D341Med (cell line): ENCODE data around the gene BRD1.
A peak's percentile ranks its signal among the peaks of the same experiment; 100 is the strongest.

Experiments used
- DNase-seq: peaks from one replicate; pipeline ENCODE4 v3.0.0; 2012; ENCODE audit warnings: low spot score

Gene BRD1

DNA sequence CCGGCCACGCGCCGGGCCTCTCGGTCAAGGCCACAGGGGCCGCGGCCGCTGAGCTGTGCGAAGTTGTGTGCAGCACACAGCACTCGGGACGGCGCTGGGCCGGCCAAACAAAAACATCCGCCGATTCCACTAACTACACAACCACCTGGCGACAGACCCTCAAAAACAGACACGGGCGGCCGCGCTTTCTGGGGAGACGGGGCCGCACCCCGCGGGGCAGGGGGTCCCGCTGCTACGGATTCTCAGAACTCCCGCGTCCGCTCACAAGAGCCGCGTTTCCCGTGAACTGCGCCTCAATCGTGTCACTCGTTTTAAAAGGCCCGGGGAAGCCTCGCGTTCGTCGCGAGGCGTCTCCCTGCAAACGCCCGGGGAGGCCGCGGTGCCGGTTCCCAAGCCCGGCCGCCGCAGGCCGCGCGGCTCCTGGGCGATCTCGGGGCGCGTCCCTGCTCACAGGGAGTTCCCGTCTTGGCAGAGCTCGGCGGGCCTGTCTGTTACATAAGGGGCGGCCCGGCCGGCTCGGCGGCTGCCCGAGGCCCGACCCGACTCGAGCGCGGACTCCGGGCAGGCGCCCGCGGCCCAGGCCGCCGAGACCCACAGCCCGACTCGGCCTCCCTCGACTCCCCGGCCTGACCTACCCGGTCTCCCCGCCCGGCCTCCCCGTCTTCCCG is 936 bp downstream of the BRD1 start:
- DNase-seq: no peak

DNA sequence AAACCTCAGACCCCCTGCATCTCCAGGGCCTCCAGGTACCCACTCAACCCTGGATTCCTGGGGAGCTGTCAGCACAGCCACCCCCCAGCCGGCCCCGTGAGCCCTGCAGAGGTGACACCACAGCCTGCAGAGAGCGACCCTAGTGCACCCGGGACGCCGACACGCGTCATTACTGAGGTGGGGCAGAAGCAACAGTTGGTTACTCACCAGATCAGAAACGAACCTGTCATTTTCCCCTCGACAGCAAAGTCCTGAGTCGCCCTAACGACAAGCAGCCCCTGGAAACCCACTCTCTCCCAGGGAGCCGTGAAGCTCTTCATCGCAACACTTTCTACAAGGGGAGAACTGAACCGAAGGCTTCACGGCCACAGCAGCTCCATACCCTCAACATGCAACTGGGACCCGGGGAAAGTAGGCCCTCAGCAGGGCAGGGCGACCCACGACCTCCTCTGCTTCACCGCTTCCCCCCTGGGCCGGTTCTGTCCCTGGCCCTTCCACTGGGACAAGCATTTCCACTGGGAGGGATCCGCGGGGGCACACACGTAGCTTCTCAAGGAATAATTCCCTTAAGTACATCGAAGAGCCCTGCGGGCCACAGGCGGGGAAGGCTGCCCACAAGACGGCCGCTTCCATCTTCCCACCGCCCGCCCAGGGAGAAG is 1.6 kb downstream of the BRD1 start:
- no peak for DNase-seq

DNA sequence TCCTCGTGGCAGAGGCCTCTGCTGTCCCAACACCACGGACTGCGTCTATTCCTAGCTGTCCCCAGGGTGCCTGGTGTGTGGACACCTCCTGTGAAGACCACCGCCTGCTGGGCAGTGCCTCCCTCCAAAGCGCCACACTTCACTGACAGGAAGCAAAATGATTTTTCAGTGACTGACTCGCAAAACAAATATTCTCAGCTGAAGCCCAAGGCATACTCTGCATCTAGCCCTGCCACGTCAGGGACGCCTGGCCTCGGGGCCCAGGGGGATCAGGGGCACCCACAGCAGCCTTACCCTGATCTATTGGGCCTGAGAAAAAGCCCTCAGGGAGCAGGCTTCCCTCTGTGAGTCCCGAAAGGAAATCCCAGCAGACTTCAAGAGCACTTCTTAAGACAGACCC is 2.2 kb downstream of the BRD1 start:
- DNase-seq: no peak

DNA sequence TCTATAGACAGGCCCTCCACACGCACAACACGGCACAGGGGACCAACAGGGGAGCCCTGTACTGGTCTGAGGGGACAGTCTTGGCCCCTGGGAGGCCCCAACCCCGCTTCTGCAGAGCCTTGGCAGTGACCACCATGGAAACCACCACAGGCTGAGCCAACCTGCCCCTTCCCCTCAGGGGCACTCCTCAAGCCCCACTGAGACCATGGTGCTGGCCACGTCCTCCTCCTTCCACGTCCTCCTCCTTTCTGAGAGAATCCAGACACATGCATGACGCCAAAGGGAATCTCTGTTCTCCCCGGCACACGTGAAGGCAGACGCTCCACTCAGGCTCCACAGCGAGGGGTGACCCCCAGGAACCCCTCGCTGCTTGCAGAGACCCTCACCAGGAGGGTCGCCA is 2.7 kb downstream of the BRD1 start:
- no peak for DNase-seq

DNA sequence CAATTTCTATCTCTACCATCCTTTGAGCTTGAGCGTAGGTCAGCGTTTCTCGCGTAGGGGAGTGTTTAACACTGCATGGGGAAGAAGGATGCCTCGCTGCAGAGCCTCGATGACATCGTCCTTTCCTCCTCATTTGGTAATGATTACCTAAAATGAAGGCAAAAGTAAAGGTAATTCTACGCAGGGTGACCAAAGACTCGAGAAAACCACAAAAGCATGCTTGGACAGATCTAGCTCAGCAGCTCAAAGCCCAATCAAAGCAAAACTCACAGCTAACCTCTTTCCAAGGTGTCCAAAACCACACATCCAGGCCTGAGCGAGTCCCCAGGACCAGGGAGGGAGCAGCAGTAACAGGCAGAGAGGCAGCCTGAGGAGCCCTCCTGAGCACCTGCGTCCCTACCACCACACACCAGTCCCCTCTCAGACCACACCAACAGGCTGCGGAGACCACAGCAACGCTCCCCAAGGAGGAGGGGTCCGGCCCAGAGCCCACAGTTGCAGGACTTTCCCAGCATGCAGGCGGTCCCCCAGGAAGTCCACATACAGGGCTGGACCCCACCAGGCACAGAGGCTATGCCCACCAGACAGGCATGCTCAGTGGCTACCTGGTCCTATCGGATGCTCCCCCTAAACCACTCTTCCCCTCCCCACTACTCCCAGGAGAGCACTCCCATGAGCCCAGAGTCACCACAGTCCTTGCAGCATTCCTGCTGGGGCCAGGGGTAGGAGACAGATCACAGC is 3.3 kb downstream of the BRD1 start:
- no peak for DNase-seq

DNA sequence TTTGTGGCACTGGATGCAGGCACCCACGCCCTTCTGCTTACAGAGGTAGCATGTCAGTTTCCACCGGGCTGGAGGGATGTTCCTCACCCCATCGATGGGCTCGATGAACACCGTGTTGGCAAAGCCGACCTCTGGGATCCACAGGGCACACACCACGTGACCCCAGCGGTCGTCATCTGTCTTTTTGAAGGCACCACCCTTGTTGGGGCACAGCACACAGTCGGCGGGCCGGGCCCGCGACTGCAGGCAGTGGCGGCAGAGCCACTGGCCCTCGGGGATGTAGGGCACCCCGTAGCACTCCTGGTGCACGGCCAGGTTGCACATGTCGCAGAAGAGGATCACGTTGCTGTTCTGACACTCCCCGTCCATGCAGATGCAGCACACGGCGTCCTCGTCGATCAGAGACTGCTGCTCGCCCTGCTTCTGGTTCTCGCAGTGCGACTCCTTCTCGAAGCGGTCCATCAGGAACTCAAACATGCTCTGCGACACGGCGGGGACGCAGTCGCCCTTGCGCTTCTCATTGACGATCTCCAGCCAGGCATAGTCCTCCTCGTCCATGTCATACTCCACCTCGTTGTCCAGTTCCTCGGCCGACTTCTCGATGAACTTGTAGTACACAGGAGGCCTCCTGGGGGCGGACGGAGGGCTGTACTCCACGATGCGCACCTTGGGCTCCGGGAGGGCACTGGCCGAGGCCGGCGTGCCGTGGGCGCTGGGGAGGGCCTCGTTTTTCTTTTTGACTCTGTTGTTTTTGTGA is 4.2 kb downstream of the BRD1 start:
- DNase-seq: no peak

DNA sequence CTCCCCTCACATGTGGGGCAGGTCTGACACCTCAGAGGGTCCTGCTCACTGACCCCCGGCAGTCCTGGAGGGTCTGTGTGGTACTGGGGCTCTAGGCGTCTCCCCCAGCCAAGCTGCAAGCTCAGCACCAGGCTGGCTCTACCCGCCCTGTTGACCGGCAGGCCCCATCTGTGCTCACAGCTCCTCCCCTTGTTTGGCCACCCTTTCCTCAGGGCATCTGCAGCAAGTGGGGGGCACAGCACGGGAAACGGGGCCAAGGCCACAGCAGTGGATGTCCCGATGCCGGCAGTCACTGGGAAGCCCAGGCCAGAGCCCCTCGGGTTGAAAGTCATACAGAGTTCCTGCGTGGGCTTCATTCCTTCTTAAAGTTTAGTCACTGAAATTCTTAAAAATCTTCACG is 5.9 kb downstream of the BRD1 start:
- peak; percentile 14 for DNase-seq

DNA sequence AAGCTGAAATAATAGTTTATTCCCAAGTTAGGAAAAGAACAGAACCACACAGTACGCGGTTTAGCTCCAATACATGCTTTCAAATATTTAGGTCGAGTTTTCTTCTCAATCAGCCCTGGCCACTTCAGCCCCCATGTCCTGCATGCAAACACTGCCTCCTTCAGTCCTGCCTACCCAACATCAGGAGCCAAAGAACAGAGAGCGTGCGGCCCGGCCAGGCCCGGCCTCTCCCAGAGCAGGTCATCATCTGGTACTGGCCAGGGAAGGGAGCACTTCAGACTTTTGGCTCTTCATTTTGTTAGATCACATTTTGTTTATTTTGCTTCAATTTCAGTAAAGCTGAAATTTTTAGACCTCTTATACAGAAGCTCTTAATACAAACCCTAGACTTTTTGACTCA is 6.7 kb downstream of the BRD1 start:
- DNase-seq: no peak

DNA sequence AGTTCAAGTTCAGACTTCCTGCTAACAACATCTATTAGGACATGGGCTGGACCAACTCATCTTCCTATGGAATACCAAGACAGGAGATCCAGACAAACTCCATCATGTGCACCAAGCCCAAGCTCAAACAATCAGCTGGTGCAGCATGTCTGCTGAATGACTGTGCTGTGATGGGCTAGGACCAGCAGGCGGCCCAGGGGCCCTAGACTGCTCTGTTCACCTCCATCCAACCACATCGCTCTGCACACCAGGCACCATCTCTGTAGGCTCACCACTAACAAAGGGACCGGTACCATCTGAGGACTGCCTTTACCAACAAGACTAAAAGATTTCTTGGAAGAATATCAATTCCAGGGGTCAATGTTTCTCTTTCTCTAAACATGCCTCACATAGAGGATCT is 10.3 kb downstream of the BRD1 start:
- DNase-seq: peak; percentile 16

DNA sequence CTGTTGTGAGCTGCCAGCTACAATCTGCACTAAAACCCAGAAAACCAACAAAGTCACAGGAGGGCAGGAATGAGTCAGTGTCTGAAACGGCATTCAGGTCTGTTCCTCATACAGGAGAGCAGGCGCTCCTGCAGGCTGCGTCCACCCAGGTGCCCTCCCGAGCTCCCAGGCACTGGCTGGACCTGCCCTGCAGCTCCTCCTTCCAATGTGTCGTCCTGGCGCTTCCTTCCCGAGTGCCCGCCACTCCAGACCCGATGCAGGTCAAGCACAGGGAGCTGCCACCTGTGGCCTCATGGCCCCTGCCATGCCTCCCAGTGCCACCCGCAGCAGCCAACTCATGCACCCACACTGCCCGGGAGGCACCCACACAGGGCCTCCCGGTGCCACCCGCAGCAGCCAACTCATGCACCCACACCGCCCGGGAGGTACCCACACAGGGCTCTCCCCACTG is 12.0 kb downstream of the BRD1 start:
- no peak for DNase-seq

DNA sequence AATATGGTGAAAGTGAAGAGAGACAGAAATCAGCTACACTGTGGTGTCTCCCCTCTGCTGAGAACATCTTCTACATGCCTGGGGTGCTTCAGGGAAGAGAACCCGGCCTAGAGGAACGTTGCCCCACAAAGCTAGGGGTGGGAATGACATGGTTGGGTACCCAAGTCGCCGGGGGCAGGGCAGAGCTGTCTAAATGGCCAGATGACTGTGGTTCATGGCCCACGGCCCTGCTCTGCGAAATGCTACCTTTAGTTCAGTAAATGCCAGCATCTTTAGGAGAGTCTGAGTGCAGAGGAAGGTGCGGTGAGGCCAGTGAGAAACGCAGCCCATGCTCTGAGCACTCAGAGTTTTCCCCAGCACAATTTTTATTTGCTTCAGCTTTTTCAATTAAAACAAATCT is 12.8 kb downstream of the BRD1 start:
- DNase-seq: no peak

DNA sequence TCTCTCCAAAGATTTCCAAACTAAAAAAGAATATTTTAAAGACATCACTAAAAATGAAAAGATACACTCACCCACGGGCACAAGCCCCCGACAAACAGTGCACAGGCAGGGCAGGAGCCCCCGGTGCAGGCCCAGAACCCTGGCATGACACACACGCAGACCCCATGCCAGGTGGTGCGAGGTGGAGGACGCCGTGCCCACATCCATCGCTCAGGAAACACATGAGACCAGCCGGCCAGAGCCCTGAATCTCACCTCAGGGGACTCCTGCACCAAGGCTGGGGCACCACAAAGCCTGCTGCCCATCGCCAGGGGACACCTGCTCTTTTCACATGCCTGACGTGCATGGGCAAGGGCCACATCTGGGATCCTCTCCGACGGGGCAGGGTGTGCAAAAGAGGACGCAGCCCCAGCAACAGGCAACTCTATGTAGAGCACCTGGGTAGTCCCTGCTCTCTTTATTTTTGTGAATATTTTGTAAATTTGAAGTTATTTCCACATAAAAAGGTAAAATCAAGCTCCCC is 13.4 kb downstream of the BRD1 start:
- no peak for DNase-seq

DNA sequence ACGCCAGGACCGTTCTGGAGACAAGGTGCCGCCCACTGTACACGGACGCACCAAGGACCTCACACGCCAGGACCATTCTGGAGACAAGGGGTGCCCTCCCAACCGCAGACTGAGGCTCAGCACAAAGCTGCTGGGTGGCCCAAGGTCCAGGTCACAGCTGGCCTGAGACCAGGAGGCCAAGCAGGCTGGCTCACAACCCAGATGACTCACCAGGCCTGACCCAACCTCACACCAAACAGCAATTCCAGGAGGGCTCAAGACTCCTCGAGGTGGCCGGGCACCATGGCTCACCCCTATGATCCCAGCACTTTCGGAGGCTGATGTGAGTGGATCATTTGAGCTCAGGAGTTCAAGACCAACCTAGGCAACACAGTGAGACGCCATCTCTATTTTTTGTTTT is 14.8 kb downstream of the BRD1 start:
- no peak for DNase-seq

DNA sequence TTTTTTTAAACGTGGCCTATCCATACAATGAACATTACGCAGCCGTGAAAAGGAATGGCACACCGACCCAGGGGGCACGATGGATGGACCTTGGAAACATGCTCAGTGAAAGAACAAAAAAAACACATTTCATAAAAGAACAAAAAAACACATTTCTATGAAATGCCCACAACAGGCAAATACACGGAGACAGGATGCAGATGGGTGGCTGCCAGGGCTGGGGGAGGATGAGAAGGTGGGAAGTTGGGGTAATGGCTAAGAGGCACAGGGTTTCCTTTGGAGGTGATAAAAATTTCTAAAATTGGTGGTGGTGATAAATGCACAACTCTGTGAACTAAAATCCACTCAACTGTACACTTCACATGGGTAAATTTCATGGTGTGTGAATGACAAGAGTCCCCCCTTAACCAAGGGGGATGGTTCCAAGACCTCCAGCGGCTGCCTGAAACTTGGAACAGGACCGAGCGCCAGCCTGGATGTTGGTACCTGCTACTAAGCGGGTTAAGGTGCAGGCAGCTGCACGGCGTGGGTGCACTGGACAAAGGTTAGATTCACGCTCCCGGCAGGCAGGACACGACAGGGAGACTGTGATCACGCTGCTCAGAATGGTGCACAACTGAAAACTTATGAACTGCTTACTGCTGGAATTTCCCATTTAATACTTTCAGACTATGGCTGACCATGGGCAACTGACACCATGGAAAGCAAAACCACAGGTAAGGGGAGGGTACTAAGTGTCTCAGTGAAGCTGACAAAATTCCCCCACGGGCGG is 16.5 kb downstream of the BRD1 start:
- no peak for DNase-seq

DNA sequence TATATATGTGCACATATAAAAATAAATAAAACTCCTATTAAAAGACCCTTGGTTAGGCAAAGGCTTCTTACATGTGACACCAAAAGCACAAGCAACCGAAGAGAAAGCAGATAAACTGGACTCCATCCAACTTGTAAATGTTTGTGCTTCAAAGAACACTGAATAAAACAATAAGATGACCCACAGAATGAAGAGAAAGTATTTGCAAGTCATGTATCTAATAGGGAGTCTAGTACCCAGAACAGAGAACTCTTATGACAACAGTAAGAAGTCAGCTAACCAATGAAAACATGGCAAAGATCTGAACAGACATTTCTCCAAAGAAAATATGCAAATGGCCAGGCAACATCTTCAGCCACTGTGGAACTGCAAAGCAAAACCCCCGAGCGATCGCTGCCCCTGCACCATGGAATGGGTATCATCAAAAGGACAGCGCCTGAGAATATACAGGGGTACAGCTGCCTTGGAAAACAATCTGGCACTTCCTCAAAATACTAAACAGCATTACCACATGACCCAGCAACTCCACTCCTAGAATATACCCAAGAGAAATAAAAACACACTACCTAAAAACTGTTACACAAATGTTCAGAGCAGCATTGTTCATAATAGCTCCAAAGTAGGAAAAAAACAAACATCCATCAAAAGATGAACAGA is 17.2 kb downstream of the BRD1 start:
- no peak for DNase-seq

DNA sequence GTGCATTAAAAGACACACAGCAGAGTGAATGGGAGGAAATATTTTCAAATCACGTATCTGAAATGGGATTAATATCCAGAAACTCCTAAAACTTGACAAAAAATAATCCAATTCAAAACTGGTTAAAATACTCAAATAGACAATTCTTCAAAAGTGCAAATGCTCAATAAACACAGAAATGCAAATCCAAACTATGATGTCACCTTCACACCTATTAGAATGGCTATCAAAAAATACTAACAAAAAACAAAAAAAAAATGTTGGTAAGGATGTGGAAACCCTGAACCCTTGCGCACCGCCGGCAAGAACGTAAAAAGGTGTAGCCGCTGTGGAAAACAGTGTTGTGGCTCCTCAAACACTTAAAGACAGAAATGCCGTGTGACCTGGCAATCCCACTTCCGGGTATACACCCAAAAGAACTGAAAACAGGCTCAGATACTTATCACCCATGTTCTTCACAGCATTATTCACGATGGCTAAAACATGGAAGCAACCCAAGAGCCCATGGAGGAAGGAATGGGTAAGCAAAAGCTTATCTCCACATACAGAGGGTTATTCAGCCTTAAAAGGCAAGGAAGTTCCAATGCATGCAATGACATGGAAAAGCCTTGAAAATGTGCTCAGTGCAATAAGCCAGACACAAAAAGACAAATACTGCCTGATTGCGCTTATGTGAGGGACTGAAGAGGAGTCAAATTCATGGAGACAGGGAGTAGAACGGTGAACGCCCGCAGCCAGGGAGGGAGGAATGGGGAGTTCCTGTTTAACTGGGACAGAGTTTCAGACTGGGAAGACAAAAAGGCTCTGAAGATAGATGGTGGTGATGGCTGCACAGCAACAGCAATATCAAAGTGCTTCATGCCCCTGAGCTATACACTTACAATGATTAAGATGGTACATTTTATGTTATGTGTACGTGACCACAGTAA is 19.6 kb downstream of the BRD1 start:
- DNase-seq: no peak

DNA sequence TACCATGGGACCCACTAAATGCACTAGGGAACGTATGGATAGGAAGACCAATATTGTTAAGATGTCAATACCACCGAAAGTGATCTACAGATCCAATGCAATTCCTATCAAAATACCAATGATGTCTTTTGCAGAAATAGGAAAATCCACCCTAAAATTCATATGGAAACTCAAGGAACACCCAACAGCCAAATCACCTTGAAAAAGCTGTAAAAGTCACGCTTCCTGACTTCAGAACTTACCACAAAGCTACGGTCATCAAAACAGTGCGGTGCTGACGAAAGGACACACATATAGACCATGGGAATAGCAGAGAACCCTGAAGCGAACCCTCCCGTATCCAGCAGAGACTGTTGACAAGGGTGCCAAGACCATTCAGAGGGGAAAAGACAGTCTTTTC is 20.5 kb downstream of the BRD1 start:
- no peak for DNase-seq

DNA sequence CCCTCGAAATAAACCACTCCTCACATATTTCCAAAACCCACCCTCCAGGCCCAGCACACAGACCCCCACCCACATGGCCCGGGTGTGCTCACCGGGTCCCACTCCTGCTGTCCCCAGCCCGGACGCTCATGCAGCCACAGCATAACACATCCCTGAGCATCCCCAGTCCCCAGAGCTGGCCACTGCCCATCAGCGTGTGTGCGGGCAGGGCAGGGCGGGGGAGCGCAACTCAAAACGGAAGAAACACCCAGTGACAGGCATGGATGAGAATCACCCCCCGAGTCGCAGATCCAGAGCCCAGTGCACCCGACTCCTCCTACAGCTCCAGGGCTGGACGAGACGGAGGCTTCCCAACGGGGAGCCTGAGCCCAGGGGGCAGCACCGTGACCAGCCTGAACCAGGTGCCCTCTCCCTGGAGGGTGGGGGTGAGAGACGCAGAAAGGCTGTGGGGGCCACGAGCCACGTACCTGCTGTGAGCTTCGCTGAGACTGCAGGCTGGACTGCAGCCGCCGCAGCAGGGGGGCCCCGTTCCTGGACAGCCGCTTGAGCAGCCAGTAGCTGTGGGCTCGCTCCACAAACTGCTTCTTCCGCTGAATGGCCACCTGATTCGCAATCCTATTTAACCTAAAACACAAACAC is 23.8 kb downstream of the BRD1 start:
- no peak for DNase-seq

DNA sequence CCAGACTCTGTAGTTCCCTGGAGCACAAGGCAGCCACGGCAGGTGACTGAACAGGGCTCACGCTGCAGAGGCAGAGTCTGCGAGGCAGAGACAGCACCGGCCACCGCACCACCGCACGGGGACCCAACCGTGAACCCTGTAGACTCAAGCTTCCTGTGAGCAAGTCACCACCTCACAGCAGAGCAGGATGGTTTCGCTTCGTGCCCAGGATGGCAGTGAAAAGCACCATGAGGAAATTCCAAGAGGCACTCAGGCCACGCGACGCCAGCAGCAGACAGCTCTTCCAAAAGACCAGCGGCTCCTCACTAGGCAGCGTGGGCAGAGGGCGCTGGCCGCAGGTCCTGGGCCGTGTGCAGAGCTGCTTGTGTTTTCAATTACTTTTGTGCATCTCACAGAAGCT is 24.5 kb downstream of the BRD1 start:
- DNase-seq: no peak
